Lower lobe of right lung (tissue), 2 donors: ENCODE data around the gene PLEKHH3. TPM values are rescaled to one million over a fixed set of nuclear protein-coding genes. Genes with fewer than 3 reads are reported as not detected.

ENCODE experiments used
- ATAC-seq, 2 donors: fragments of 200-7000 bp; cut with Tn5 transposase; one replicate each; pipeline ENCODE4 v1.9.1; 2020 to 2022; ENCODE audit warnings: mild to moderate bottlenecking in 2 of 2, moderate library complexity in 2 of 2
- DNase-seq: peaks from one replicate; pipeline ENCODE4 v3.0.0-alpha.2; 2020
- H3K27ac ChIP-seq: fragments of 200-600 bp; one replicate; pipeline ENCODE4 v1.8.0; 2022
- H3K27me3 ChIP-seq: fragments of 200-600 bp; one replicate; pipeline ENCODE4 v1.8.0; 2022; ENCODE audit warnings: low read depth
- H3K36me3 ChIP-seq: fragments of 200-600 bp; one replicate; pipeline ENCODE4 v1.8.0; 2022; ENCODE audit warnings: mild to moderate bottlenecking
- H3K4me1 ChIP-seq: fragments of 200-600 bp; one replicate; pipeline ENCODE4 v1.8.0; 2022
- H3K4me3 ChIP-seq: fragments of 200-600 bp; one replicate; pipeline ENCODE4 v1.8.0; 2022; ENCODE audit warnings: mild to moderate bottlenecking
- H3K9me3 ChIP-seq: fragments of 200-600 bp; one replicate; pipeline ENCODE4 v1.8.0; 2022
- intact Hi-C: fragments of 100-400 bp; cut with DNase I; formaldehyde crosslinking; loops from one replicate; pipeline ENCODE4 v1.11.0; 2022
- total RNA-seq: library from RNA; stranded (reverse); fragmentation: NEBNext Ultra II Directional; extraction: Animal tissue kit (Norgen Biotek cat#: 25700); gene quantifications from one replicate; pipeline ENCODE4 v1.2.1, GENCODE V29; 2021
- TF ChIP-seq, protein P1 (sequence below): fragments of 200-600 bp; IDR thresholded peaks from one replicate; pipeline ENCODE4 v1.8.0; 2022; ENCODE audit warnings: antibody characterized with exemption, mild to moderate bottlenecking
- donor health status: DM: no; HTN: yes; CAD: no; lungs with severe emphysema.

PLEKHH3 gene
- total RNA-seq, 1 donor from 2014 or later: 18.3 TPM

GRCh38 chr17:42677921-42678781 is 1.4 kb upstream of the PLEKHH3 start:
- Histone ChIP-seq H3K4me1 (peaks cover 79% of the 10 kb centered on the region), H3K27me3 (peaks cover 13% of the 10 kb centered on the region), H3K9me3 (no peaks in the 10 kb centered on the region), H3K4me3 (peak overlapping the region; percentile 95), H3K27ac (peak overlapping the region; percentile 94), H3K36me3 (peaks cover 7% of the 10 kb centered on the region)
- TF ChIP-seq, protein P1, sequence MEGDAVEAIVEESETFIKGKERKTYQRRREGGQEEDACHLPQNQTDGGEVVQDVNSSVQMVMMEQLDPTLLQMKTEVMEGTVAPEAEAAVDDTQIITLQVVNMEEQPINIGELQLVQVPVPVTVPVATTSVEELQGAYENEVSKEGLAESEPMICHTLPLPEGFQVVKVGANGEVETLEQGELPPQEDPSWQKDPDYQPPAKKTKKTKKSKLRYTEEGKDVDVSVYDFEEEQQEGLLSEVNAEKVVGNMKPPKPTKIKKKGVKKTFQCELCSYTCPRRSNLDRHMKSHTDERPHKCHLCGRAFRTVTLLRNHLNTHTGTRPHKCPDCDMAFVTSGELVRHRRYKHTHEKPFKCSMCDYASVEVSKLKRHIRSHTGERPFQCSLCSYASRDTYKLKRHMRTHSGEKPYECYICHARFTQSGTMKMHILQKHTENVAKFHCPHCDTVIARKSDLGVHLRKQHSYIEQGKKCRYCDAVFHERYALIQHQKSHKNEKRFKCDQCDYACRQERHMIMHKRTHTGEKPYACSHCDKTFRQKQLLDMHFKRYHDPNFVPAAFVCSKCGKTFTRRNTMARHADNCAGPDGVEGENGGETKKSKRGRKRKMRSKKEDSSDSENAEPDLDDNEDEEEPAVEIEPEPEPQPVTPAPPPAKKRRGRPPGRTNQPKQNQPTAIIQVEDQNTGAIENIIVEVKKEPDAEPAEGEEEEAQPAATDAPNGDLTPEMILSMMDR: no peak
- DNase-seq (peak; percentile 91), ATAC-seq (peak; percentile 67 to 69)
- intact Hi-C loops: no loop called here

DNA sequence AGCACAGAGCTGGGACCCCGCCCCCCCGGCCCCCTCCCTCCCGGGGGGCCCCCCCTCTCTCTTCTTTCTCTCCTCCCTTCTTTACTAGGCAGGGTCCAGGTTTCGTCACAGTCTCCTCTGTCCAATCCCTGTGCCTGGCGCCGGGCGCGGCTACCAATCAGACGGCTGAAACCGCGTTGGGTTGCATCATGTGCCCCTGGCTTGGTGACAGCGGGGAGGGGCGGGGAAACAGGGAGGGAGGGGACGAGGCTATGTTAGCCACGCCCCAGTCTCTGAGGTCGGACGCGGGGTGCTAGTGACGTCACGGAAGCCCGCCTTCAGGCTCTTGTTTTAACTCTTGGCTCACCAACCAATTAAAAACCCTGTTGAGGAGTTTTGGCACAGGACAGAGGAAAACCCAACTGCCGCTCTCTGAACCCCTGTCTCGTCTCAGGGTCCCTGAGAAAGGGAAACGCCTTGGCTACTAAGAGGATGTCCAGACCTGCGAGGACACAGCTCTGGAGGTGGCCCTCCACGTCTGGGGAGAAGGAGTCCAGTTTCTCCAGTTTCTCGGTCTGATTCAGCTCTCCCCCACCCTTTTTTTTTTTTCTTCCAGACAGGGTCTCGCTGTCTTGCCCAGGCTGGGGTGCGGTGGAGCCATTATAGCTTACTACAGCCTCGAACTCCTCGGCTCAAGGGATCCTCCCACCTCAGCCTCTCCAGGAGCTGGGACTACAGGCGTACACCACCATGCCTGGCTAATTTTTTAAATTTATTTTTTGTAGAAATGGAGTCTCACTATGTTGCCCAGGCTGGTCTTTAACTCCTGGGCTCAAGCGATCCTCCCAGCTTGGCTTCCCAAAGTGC is 441 bp upstream of the PLEKHH3 start:
- H3K4me1 ChIP-seq: peaks cover 73% of the 10 kb centered on the region
- H3K27ac ChIP-seq: peak overlapping the region; percentile 94
- intact Hi-C loops: no loop called here
- ATAC-seq: peak; percentile 80 to 89
- peaks cover 13% of the 10 kb centered on the region for H3K27me3 ChIP-seq
- TF ChIP-seq, protein P1: no peak
- H3K36me3 ChIP-seq: peaks cover 17% of the 10 kb centered on the region
- no peaks in the 10 kb centered on the region for H3K9me3 ChIP-seq
- peak; percentile 99 for DNase-seq
- H3K4me3 ChIP-seq: peak overlapping the region; percentile 95

GRCh38 chr17:42675965-42676423 is 800 bp downstream of the PLEKHH3 start:
- intact Hi-C loops: no loop called here
- TF ChIP-seq, protein P1: no peak
- H3K27me3 ChIP-seq: peaks cover 13% of the 10 kb centered on the region
- peak overlapping the region; percentile 85 for H3K27ac ChIP-seq
- peak overlapping the region; percentile 95 for H3K4me3 ChIP-seq
- peaks cover 68% of the 10 kb centered on the region for H3K4me1 ChIP-seq
- peaks cover 29% of the 10 kb centered on the region for H3K36me3 ChIP-seq
- H3K9me3 ChIP-seq: no peaks in the 10 kb centered on the region
- DNase-seq: peak; percentile 82
- ATAC-seq: peak; percentile 26 to 29

- intact Hi-C loops: no loop called here
These were observed 1.3 kb downstream of the PLEKHH3 start for GRCh38 chr17:42675348-42675964.

More at GRCh38 chr17:42675348-42675964, 1.3 kb downstream of the PLEKHH3 start:
- Histone ChIP-seq H3K27me3 (peaks cover 13% of the 10 kb centered on the region), H3K36me3 (peaks cover 34% of the 10 kb centered on the region), H3K4me1 (peaks cover 70% of the 10 kb centered on the region), H3K27ac (peak overlapping the region; percentile 85), H3K9me3 (no peaks in the 10 kb centered on the region), H3K4me3 (peak overlapping the region; percentile 95)
- ATAC-seq (no peak), DNase-seq (no peak)
- TF ChIP-seq, protein P1: no peak
